ENCODE results near the gene VIPR2. TPM values are rescaled to one million over a fixed set of nuclear protein-coding genes. Genes with fewer than 3 reads are reported as not detected.

VIPR2 gene
- total RNA-seq, 4 donors from 2014 or later: 9.3 to 16.6 (median 12.1) TPM

DNA sequence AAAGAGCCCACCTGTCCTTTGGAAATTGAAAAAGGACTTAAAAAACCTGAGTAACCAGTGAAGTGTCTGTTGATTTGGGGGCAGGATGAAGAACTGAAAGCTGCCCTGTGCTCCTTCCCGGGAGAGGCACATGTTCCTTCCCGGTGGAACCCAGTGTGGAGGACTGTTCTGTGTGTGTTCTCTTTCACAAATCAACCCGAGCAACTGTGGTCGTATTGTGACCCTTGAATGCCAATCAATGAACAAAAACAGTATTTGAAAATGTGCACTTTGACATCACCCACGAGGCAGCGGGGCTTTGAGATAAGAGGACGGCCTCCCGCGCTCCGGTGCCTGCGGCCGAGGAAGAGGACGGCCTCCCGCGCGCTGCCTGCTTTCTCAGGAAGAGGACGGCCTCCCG is 139.0 kb downstream of the VIPR2 start:
- intact Hi-C loops (cut with DNase I): no loop called here
- TF ChIP-seq POLR2A (IDR thresholded peaks at IDR 0.05; ENCODE audit: low read depth): no peak
- TF ChIP-seq EP300 (IDR thresholded peaks at IDR 0.05): no peak
- TF ChIP-seq, protein P1, sequence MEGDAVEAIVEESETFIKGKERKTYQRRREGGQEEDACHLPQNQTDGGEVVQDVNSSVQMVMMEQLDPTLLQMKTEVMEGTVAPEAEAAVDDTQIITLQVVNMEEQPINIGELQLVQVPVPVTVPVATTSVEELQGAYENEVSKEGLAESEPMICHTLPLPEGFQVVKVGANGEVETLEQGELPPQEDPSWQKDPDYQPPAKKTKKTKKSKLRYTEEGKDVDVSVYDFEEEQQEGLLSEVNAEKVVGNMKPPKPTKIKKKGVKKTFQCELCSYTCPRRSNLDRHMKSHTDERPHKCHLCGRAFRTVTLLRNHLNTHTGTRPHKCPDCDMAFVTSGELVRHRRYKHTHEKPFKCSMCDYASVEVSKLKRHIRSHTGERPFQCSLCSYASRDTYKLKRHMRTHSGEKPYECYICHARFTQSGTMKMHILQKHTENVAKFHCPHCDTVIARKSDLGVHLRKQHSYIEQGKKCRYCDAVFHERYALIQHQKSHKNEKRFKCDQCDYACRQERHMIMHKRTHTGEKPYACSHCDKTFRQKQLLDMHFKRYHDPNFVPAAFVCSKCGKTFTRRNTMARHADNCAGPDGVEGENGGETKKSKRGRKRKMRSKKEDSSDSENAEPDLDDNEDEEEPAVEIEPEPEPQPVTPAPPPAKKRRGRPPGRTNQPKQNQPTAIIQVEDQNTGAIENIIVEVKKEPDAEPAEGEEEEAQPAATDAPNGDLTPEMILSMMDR (IDR thresholded peaks at IDR 0.05): no peak
- TF ChIP-seq POLR2AphosphoS5 (IDR thresholded peaks at IDR 0.05): no peak
- H3K36me3 ChIP-seq: no peaks in the 10 kb centered on the region
- 93% methylated on average over 18 of the region's 18 CpGs for WGBS
- no peaks in the 10 kb centered on the region for H3K9me3 ChIP-seq
- H3K27ac ChIP-seq (replicated peaks in 1 of 4): no peak overlapping the region
- no peak for DNase-seq (ENCODE audit: extremely low spot score)
- no peaks in the 10 kb centered on the region for H3K4me1 ChIP-seq
- no peaks in the 10 kb centered on the region for H3K27me3 ChIP-seq
- H3K4me3 ChIP-seq: no peak overlapping the region

- intact Hi-C loops (cut with DNase I): no loop called here
- Histone ChIP-seq H3K36me3 (no peaks in the 10 kb centered on the region), H3K9me3 (no peaks in the 10 kb centered on the region), H3K4me1 (no peaks in the 10 kb centered on the region), H3K4me3 (no peak overlapping the region), H3K27ac (replicated peaks in 1 of 4) (no peak overlapping the region), H3K27me3 (peaks cover 0 to 3% (median 0%) of the 10 kb centered on the region in 4 donors)
- WGBS: 83% methylated on average over 10 of the region's 10 CpGs
- DNase-seq (ENCODE audit: extremely low spot score): no peak
- TF ChIP-seq POLR2A (IDR thresholded peaks at IDR 0.05; ENCODE audit: low read depth) (no peak), EP300 (IDR thresholded peaks at IDR 0.05) (no peak)
- TF ChIP-seq, protein P1 (IDR thresholded peaks at IDR 0.05): no peak
Measured at GRCh38 chr7:159004411-159004810, 140.3 kb downstream of the VIPR2 start.

DNA sequence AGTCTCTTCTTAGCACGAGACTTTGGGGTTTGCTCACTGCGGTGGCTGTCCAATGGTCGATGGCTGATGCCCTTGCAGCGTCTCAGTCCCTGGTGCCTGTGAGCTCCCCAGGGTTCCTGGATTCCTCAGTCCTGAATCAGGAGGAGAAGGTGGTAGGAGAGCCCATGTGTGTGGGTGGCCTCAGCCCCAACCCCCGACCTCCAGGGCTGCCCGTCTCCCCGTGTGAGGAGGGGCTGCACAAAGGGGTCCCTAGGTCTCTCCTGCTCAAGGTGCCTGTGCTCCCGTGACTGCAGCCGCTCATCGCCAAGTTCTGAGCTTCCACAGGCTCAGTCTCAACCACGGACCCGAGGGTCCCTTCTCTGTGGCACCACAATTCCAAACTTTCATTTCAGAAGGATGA is 142.9 kb downstream of the VIPR2 start:
- peaks cover 0 to 23% (median 5%) of the 10 kb centered on the region in 4 donors for H3K27me3 ChIP-seq
- no peaks in the 10 kb centered on the region for H3K9me3 ChIP-seq
- no peak overlapping the region for H3K4me3 ChIP-seq
- H3K4me1 ChIP-seq: peaks cover 0 to 8% (median 6%) of the 10 kb centered on the region in 4 donors
- no peaks in the 10 kb centered on the region for H3K36me3 ChIP-seq
- TF ChIP-seq POLR2A (IDR thresholded peaks at IDR 0.05; ENCODE audit: low read depth): no peak
- TF ChIP-seq, protein P1 (IDR thresholded peaks at IDR 0.05): no peak
- TF ChIP-seq EP300 (IDR thresholded peaks at IDR 0.05): no peak
- no peak for TF ChIP-seq POLR2AphosphoS5 (IDR thresholded peaks at IDR 0.05)
- DNase-seq (ENCODE audit: extremely low spot score): no peak
- no peak overlapping the region for H3K27ac ChIP-seq (replicated peaks in 1 of 4)
- whole genome bisulfite sequencing: 87% methylated on average over 7 of the region's 12 CpGs
- intact Hi-C loops (cut with DNase I): no loop called here

- 81% methylated on average over 20 of the region's 21 CpGs for WGBS
- no peak for TF ChIP-seq POLR2AphosphoS5 (IDR thresholded peaks at IDR 0.05)
- TF ChIP-seq POLR2A (IDR thresholded peaks at IDR 0.05; ENCODE audit: low read depth): no peak
- TF ChIP-seq, protein P1 (IDR thresholded peaks at IDR 0.05): no peak
- no peak for TF ChIP-seq EP300 (IDR thresholded peaks at IDR 0.05)
- no peaks in the 10 kb centered on the region for H3K36me3 ChIP-seq
- intact Hi-C loops (cut with DNase I): no loop called here
- no peaks in the 10 kb centered on the region for H3K9me3 ChIP-seq
- DNase-seq (ENCODE audit: extremely low spot score): no peak
- H3K4me1 ChIP-seq: peaks cover 0 to 10% (median 8%) of the 10 kb centered on the region in 4 donors
- no peak overlapping the region for H3K4me3 ChIP-seq
- no peak overlapping the region for H3K27ac ChIP-seq (replicated peaks in 1 of 4)
- peaks cover 0 to 32% (median 6%) of the 10 kb centered on the region in 4 donors for H3K27me3 ChIP-seq
Measured at GRCh38 chr7:159000859-159001435, 143.7 kb downstream of the VIPR2 start.

DNA sequence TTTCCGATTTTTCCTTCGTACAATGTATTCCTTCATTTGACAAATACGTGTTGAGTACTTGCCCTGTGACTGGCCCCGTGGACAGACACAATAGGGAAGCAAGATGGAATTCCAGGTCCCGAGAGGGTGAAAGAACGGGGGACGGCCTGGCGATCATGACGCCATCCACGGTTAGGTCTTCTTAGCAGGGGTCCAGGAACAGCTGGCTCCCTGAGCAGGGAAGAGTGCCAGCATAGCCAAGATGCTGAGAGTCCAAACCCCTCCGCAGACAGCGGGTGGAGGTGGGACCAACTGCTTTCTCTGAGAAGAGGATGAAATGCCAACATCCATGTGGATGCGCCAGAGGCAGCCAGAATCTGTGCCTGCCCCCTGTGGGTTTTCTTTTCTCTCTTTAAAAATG is 144.6 kb downstream of the VIPR2 start:
- Histone ChIP-seq H3K4me3 (no peak overlapping the region), H3K36me3 (no peaks in the 10 kb centered on the region), H3K4me1 (peaks cover 0 to 10% (median 8%) of the 10 kb centered on the region in 4 donors), H3K27ac (replicated peaks in 1 of 4) (no peak overlapping the region), H3K9me3 (no peaks in the 10 kb centered on the region), H3K27me3 (peaks cover 0 to 41% (median 6%) of the 10 kb centered on the region in 4 donors)
- TF ChIP-seq POLR2A (IDR thresholded peaks at IDR 0.05; ENCODE audit: low read depth) (no peak), EP300 (IDR thresholded peaks at IDR 0.05) (no peak), POLR2AphosphoS5 (IDR thresholded peaks at IDR 0.05) (no peak)
- DNase-seq (ENCODE audit: extremely low spot score): no peak
- intact Hi-C loops (cut with DNase I): no loop called here
- 88% methylated on average over 13 of the region's 13 CpGs for WGBS
